Activated naive CD8-positive, alpha-beta T cell treated with anti-CD3 and anti-CD28 coated beads, Interleukin-2, amount 50 U/mL, for 16 hours (primary cell): ENCODE data around the gene SCUBE1.

ENCODE experiments used
- DNase-seq: peaks from one replicate; pipeline ENCODE4 v3.0.0-alpha.2; 2020; ENCODE audit warnings: low read depth, low spot score

The SCUBE1 gene

DNA sequence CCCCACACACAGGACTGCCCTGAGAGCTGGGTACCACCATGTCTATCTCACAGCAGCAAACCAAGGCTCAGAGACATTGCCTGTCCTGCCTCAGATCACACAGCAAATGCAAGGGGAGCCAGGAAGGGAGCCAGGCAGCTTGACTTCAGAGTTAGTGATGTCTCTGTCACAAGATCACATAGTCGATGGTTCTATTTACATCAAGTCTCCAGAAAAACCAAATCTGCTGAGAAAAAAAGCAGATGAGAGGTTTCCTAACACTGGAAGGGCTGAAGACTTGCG is 16.1 kb downstream of the SCUBE1 start:
- DNase-seq, result no peak

DNA sequence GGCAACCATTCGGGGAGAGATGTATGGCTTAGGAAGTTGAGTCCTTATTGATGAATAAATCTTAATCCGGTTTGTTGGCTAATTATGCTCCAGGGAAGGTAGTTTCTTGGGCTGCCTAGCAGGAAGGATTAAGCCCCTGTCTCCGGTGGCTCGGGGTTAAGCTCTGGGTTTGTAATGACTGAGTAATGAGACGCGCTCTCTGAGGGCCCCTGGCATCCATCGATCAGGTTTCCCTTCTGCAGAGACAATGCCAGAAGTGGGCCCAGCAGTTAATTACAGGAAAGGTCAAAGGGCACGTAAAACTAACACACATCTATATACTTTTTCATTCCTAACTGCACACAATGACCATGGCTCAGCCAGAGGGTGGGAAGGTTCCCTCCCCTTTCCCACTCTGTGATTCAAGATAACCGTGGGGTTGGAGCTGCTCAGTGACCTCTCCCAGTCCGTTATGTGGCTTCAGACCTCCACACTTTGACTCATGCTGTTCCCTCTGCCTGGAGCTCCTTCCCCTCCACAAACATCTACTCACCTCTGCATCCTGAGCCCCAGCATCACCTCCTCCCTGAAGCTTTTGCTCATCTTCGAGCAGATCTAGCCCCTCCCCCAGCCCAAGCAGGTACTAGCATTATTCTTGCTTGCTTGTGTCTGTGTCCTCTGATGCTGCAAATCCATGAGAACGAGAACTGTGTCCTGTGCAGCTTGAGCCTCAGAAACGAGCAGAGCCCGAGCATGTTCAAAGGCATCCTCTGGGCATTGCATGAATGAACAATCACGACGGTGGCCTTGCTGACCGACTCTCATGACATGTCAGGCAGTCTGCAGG is 16.6 kb downstream of the SCUBE1 start:
- no peak for DNase-seq

DNA sequence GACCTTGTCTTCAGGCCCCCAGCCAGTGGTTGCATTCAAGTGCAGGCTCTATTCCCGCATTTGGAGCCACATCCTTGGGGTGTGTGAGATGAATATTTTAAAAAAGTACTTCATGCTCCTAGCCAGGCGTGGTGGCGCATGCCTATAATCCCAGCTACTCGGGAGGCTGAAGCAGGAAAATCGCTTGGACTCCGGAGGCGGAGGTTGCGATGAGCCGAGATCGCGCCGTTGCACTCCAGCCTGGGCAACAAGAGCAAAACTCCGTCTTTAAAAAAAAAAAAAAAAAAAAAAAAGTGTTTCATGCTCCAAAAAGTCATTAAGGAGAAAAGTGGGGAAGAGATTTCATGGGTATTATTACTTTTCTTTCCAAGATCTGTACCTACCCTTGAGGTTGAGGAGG is 18.0 kb downstream of the SCUBE1 start:
- DNase-seq, result no peak

DNA sequence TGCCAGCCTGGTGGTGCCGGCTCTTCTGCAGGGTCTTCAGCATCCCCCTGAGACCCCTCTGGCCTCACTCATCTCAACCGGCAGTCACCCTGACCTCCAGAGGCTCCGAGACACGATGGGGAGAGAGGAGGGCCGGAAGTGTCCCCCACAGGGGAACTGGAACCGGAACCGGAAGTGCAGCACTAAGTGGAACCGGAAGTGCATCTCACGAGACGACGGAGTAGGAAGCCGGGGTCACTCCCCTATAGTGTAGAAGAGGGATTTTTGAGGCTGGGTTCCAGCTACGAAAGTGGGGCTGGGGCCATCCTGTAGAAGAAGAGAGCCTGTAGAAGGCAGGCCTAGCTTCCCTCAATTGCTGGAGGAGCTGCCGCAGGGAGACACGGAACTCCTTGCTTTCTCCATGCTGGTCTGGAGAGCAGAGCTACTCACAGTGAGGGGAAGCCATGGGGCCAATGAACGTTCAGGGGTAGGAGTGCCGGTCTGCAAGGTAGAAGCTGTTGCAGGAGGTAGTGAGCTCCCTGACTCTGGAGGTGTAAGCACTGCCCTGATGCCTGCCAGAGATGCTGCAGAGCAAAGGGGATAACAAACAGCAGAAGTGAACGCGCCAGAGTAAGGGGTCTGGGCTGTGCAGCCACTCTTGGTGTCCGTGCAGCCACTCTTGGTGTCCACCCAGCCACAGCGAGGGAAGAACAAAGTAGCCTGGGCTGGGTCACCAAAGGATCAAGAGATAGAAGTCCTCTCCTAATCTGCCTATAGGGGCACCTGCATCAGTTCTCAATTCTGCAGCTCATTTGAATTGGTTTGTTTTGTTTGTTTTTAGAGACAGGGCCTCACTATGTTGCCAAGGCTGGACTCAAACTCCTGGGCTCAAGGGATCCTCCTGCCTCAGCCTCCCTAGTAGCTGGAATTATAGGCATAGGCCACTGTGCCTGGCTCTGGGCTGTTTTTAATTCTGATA is 21.9 kb downstream of the SCUBE1 start:
- DNase-seq, result no peak

GRCh38 chr22:43319661-43320486 is 23.3 kb downstream of the SCUBE1 start:
- no peak for DNase-seq

GRCh38 chr22:43317239-43317638 is 25.9 kb downstream of the SCUBE1 start:
- no peak for DNase-seq

- DNase-seq, result no peak
Measured at GRCh38 chr22:43315687-43316217, 27.4 kb downstream of the SCUBE1 start.

- no peak for DNase-seq
Measured at GRCh38 chr22:43314611-43315010, 28.6 kb downstream of the SCUBE1 start.

DNA sequence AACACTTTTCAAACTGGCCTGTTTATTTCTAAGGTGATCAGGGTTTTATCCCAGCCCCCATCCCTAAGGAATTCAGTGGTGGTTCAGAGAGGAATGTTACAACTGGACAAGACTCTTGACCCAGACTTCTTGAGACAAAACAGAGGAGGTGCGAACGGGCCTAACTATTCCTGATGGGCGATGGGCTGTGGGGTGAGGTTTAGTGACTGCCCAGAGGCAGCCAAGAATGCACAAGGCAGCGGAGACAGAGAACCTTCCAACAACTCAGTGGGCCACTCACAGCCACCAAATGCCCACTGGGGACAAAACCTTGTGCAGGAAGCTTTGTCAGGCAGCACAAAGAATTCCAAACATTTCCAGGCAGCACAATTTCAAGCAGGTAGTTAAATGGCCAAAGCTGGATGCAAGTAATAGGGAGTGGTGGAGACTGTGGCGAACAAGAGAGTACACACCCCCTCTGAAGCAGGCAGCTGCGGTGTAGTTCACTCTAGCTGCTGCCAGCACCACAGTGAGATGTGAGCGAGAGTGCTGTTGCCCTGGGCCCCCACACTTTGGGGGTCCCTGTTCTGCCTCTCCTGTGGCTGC is 29.2 kb downstream of the SCUBE1 start:
- DNase-seq, result no peak

DNA sequence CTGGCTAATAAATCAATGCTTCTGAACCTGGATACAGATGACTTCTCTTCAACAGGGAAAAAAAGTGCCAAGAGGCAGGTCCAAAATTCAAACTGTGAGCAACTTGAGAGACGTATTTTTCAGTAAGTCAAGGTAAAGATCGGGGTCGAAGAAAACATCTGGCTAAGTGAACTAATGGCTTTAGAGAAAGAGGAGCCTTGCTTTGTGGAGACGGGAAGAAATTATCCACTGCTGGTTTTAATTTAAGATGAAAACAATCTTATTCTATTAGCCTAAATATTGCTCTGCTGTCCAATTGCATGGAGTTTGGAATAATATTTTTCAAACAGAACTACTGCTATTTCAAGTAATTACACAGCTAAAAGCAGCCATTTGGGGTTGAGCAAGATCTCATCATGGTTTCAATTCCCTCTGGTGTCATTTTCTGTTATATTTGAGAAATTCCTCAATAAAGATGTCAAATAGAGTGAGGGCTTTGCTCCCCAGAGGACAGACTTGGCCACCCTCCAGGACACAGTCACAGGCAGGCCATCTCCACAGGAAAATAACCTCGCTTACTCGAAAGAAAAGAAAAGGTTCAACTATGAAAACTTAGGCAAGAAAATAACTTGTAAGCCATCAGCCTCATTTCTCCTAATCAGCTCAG is 29.8 kb downstream of the SCUBE1 start:
- DNase-seq, result no peak

DNA sequence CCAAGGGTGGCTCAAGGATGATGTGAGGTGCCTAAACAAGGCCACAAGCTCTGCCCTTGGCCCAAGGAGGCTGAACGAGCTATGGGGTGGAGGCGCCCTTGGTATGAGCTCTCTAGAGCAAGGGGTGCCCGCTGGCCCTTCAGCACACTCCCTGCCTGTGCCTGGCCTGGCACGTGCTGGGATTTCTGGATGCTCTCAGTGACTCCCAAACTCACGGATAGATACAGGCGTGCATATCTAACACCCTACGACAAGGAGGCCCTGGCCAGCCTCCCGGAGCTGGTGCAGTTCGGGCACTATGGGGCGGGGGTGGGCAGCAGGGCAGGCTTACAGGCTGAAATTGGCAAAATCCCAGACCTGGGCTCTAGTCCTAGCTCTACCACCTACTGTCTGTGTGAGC is 30.6 kb downstream of the SCUBE1 start:
- DNase-seq, result no peak

GRCh38 chr22:43310798-43311197 is 32.4 kb downstream of the SCUBE1 start:
- no peak for DNase-seq

DNA sequence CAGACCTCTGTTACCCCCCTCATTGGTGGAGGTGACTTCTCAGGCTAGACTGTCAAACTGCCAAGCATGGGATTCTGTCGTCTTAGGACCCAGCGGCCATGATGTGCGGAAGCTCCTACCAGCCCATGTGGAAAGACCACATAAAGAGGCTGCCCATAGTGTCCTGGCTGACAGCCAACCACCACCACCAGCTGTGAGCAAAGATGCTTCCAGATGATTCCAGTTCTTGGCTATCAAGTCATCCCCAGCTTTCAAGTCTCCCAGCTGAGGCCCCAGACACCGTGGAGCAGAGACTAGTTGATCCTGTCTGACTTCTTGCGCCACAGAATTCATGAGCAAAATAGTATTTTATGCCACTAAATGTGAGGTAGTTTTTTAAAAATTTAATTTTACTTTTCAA is 32.9 kb downstream of the SCUBE1 start:
- DNase-seq, result no peak

DNA sequence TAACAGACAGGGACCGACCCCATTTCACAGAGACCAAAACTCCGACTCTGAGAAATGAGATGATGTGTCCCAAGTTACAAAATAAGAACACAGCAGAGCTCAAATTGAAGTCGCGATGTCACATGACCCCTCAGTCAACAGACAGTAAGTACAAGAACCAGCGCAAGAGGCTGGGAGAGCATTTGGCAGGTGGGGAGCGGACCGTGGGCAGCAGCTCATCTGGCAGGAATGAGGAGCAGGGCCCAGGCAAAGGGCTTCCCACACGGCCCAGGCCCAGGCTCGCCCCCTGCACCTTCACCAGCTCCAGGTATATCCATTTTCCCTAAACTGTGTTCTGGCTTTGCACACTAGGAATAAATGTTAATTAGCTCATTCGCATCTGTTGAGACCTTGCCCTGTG is 34.3 kb downstream of the SCUBE1 start:
- DNase-seq, result no peak

DNA sequence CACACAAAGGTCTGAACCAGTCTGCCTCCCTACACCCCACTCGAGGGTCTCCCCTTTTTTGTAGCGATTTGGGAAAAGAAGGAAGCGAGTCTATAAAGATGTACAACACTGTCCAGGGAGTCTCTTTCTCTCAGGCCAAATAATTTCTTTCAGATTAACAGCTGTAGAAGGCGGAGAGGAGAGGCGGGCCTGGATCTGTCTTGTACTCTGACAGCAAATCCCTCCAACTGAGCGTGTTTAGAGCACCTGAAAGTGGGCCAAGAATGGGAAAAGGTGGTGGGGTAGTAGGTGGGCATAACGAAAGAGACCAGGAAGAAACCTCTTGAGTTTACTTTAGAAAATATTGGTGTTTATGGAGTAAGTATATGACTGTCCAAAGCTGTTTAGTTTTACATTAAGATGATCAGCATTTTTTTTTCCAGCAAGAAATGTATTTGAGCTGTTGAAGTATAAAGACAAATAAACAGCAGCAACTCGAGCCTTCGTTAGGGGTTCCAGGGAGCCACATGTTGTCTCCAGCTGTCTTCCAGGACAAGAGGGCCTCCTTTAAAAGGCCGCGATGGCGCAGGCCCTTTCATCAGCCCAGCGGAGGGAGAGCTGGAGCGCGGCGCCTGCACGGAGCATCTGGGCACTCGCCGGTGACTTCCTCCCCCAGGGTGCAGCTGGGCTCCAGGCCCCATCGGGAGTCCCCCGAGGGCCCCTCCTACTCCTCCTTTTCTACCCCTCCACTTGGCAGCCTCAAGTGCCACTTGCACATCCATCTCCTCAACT is 34.9 kb downstream of the SCUBE1 start:
- DNase-seq, result no peak

DNA sequence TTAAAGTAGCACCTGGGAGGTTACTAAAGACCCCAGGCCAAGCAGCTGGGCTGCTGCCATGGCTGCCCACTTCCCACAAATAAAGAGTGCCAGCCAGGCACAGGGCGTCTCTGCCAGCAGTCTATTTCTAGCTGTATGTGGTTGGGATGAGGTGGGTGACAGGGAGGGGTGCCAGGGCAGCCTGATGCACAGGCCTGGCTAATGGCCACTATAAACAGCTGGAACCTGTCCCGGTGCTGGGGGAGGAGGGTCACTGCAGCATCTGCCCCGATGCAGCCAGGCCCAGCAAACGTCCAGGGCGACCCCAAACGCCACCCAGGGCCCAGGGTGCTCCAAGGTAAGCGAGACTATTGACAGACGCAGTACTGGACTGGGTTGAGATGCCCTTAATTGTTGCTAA is 37.4 kb downstream of the SCUBE1 start:
- DNase-seq, result no peak

- DNase-seq, result no peak
Measured at GRCh38 chr22:43304831-43305590, 38.2 kb downstream of the SCUBE1 start.

GRCh38 chr22:43303751-43304150 is 39.4 kb downstream of the SCUBE1 start:
- DNase-seq, result no peak

DNA sequence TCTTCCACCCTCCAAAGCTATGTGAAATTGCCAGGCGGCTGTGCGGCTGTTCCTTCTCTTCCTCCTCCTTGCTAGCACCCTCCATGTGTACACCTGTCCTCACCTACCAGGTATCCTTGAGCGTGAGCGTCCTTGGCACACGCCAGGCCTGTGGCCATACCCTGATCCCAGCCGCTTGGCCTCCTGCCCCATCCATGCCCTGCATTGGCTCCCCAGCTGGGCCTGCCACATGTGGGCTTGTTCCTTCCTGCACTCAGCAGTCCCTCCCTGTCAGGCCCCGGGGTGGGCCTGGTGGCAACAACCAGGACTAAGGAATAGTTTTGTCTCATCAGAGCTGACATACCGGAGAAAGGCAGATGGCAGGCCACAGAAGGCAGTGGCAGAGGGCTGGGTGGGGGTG is 40.0 kb downstream of the SCUBE1 start:
- DNase-seq, result no peak
